ENCODE data around the gene CDK11B.
"Not testable (repeated sequence)": the region's sequence is repeated elsewhere in the genome, so short reads cannot be mapped to it uniquely, and the experiment has no call there.

CDK11B gene

GRCh38 chr1:1671365-1672119 lies 12.7 kb upstream of the CDK11B start:
- H3K4me3 ChIP-seq (ENCODE audit: low read depth, low read length), result no peak overlapping the region
- DNase-seq (ENCODE audit: low read depth), result no peak
- TF ChIP-seq CTCF (IDR thresholded peaks at IDR 0.05; ENCODE audit: control insufficient read depth, extremely low read depth, insufficient read depth), result no peak

- DNase-seq (ENCODE audit: low read depth), result peak; percentile 28
- H3K4me3 ChIP-seq (ENCODE audit: low read depth, low read length), result no peak overlapping the region
- no peak for TF ChIP-seq CTCF (IDR thresholded peaks at IDR 0.05; ENCODE audit: control insufficient read depth, extremely low read depth, insufficient read depth)
Observed at GRCh38 chr1:1670866-1671265, 12.1 kb upstream of the CDK11B start.

- no peak overlapping the region for H3K4me3 ChIP-seq (ENCODE audit: low read depth, low read length)
- TF ChIP-seq CTCF (IDR thresholded peaks at IDR 0.05; ENCODE audit: control insufficient read depth, extremely low read depth, insufficient read depth), result no peak
- no peak for DNase-seq (ENCODE audit: low read depth)
Observed at GRCh38 chr1:1669468-1670440, 10.9 kb upstream of the CDK11B start.

GRCh38 chr1:1666526-1666925 lies 7.7 kb upstream of the CDK11B start:
- DNase-seq (ENCODE audit: low read depth), result no peak
- TF ChIP-seq CTCF (IDR thresholded peaks at IDR 0.05; ENCODE audit: control insufficient read depth, extremely low read depth, insufficient read depth), result no peak

GRCh38 chr1:1665815-1666251 lies 7.0 kb upstream of the CDK11B start:
- H3K4me3 ChIP-seq (ENCODE audit: low read depth, low read length), result no peak overlapping the region
- TF ChIP-seq CTCF (IDR thresholded peaks at IDR 0.05; ENCODE audit: control insufficient read depth, extremely low read depth, insufficient read depth), result peak; percentile 49
- no peak for DNase-seq (ENCODE audit: low read depth)

More at GRCh38 chr1:1666526-1666925, 7.7 kb upstream of the CDK11B start:
- H3K4me3 ChIP-seq (ENCODE audit: low read depth, low read length), result no peak overlapping the region

- DNase-seq (ENCODE audit: low read depth), result no peak
- TF ChIP-seq CTCF (IDR thresholded peaks at IDR 0.05; ENCODE audit: control insufficient read depth, extremely low read depth, insufficient read depth), result no peak
- H3K4me3 ChIP-seq (ENCODE audit: low read depth, low read length), result no peak overlapping the region
Observed at GRCh38 chr1:1664941-1665814, 6.4 kb upstream of the CDK11B start.

GRCh38 chr1:1664318-1664717 lies 5.5 kb upstream of the CDK11B start:
- not testable (repeated sequence) for H3K4me3 ChIP-seq (ENCODE audit: low read depth, low read length); DNase-seq (ENCODE audit: low read depth)

- not testable (repeated sequence) for H3K4me3 ChIP-seq (ENCODE audit: low read depth, low read length); DNase-seq (ENCODE audit: low read depth)
Observed at GRCh38 chr1:1662830-1663560, 4.2 kb upstream of the CDK11B start.

GRCh38 chr1:1662392-1662791 lies 3.6 kb upstream of the CDK11B start:
- DNase-seq (ENCODE audit: low read depth); H3K4me3 ChIP-seq (ENCODE audit: low read depth, low read length): not testable (repeated sequence)
